Measurements from ENCODE around the gene RTEL1. TPM values are rescaled to one million over a fixed set of nuclear protein-coding genes. Genes with fewer than 3 reads are reported as not detected.

The RTEL1 gene
- total and polyA plus RNA-seq, 9 of the 15 experiments (the other 6 are each of a cell fraction or from before 2014, with no cell fraction given), result 0.36 to 61.0 (median 17.9) TPM

GRCh38 chr20:63740070-63740626 lies 82.0 kb downstream of the RTEL1 start (continued):
- no peak for TF ChIP-seq RBM25 (IDR thresholded peaks at IDR 0.05; ENCODE audit: low read depth, low read length, severe bottlenecking)
- no peak for TF ChIP-seq SMAD2 (IDR thresholded peaks at IDR 0.05; ENCODE audit: low read depth, low read length)
- TF ChIP-seq MYC (IDR thresholded peaks at IDR 0.05; ENCODE audit: low read depth, low read length), result no peak
- no peak for TF ChIP-seq MYC (CRISPR knock-in tag; IDR thresholded peaks at IDR 0.05; ENCODE audit: borderline replicate concordance, low read depth)
- TF ChIP-seq CBX8 (IDR thresholded peaks at IDR 0.05; ENCODE audit: borderline replicate concordance, extremely low read depth, low read depth, low read length, poor library complexity, severe bottlenecking), result no peak
- TF ChIP-seq CBX3 (IDR thresholded peaks at IDR 0.05; ENCODE audit: borderline replicate concordance in 1 of 2, low read length in 2 of 2), result no peak
- TF ChIP-seq OTX1 (CRISPR knock-in tag; IDR thresholded peaks at IDR 0.05), result no peak
- TF ChIP-seq MXD1 (CRISPR knock-in tag; IDR thresholded peaks at IDR 0.05; ENCODE audit: borderline replicate concordance, poor library complexity, severe bottlenecking), result no peak
- no peak for TF ChIP-seq RAD51 (IDR thresholded peaks at IDR 0.05; ENCODE audit: borderline replicate concordance, low read depth)
- TF ChIP-seq, protein P1, sequence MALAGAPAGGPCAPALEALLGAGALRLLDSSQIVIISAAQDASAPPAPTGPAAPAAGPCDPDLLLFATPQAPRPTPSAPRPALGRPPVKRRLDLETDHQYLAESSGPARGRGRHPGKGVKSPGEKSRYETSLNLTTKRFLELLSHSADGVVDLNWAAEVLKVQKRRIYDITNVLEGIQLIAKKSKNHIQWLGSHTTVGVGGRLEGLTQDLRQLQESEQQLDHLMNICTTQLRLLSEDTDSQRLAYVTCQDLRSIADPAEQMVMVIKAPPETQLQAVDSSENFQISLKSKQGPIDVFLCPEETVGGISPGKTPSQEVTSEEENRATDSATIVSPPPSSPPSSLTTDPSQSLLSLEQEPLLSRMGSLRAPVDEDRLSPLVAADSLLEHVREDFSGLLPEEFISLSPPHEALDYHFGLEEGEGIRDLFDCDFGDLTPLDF (CRISPR knock-in tag; IDR thresholded peaks at IDR 0.05), result no peak
- no peak for TF ChIP-seq GABPB2 (CRISPR knock-in tag; conservative IDR thresholded peaks at IDR 0.05)
- no peak for TF ChIP-seq KDM4B (IDR thresholded peaks at IDR 0.05; ENCODE audit: borderline replicate concordance in 2 of 2, low read depth in 1 of 2)
- no peak for TF ChIP-seq CCAR2 (IDR thresholded peaks at IDR 0.05; ENCODE audit: low read depth, low read length)
- no peak for TF ChIP-seq ASH1L (IDR thresholded peaks at IDR 0.05; ENCODE audit: borderline replicate concordance, low read depth, partially characterized antibody)
- TF ChIP-seq REST (IDR thresholded peaks at IDR 0.05; ENCODE audit: borderline replicate concordance), result peak; percentile 80
- no peak for TF ChIP-seq REST (CRISPR knock-in tag; IDR thresholded peaks at IDR 0.05; ENCODE audit: low read depth)
- no peak for TF ChIP-seq THRAP3 (IDR thresholded peaks at IDR 0.05; ENCODE audit: borderline replicate concordance)
